Measurements from ENCODE around the gene ADK.

ADK gene

GRCh38 chr10:74704629-74705357 is 553.8 kb downstream of the ADK start:
- in situ Hi-C loops (cut with MboI; ENCODE audit: low sequenced_read_pairs): no loop called here

GRCh38 chr10:74705358-74705980 is 554.4 kb downstream of the ADK start:
- in situ Hi-C loops (cut with MboI; ENCODE audit: low sequenced_read_pairs): no loop called here

DNA sequence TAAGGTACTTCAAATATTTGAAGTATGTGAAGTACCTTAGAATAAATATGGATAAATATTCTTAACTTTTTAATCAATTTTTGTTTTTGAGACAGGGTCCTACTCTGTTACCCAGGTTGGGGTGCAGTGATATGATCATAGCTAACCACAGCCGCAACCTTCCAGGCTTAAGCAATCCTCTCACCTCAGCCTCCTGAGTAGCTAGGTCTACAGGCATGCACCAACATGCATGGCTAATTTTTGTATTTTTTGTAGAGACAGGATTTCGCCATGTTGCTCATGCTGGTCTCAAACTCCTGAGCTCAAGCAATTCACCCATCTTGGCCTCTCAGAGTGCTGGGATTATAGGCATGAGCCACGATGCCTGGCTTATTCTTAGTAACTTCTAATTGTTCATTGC is 555.9 kb downstream of the ADK start:
- in situ Hi-C loops (cut with MboI; ENCODE audit: low sequenced_read_pairs): no loop called here

DNA sequence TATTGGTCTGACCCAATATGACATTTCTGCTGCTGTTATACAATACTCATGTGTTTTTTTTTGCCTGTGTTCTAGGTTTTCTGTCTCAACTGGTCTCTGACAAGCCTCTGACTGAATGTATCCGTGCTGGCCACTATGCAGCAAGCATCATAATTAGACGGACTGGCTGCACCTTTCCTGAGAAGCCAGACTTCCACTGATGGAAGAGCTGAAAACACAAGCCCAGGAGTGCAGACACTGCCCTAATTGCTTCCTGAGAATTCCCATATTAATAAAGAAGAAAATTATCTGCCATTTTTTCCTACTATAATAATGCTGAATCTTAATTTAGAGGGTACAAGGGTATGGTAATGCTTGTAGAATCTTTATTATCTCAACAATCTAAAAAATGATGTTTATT is 557.2 kb downstream of the ADK start:
- in situ Hi-C loops (cut with MboI; ENCODE audit: low sequenced_read_pairs): no loop called here

DNA sequence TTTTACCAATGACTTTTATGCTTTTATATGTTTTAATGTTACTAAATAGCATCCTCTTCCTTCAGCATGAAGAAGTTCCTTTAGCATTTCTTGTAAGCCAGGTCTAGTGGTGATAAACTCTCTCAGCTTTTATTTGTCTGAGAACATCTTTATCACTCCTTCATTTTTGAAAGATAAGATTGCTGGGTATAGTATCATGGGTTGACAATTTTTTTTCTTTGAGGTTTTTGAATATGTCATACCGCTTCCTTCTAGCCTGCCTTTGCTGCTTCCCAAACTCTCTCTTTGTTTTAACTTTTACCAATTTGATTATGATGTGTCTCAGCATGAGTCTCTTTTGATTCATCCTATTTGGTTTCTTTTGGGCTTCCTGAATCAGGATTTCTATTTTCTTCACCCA is 567.2 kb downstream of the ADK start:
- in situ Hi-C loops (cut with MboI; ENCODE audit: low sequenced_read_pairs): no loop called here

GRCh38 chr10:74728225-74728624 is 577.2 kb downstream of the ADK start:
- in situ Hi-C loops (cut with MboI; ENCODE audit: low sequenced_read_pairs): no loop called here

DNA sequence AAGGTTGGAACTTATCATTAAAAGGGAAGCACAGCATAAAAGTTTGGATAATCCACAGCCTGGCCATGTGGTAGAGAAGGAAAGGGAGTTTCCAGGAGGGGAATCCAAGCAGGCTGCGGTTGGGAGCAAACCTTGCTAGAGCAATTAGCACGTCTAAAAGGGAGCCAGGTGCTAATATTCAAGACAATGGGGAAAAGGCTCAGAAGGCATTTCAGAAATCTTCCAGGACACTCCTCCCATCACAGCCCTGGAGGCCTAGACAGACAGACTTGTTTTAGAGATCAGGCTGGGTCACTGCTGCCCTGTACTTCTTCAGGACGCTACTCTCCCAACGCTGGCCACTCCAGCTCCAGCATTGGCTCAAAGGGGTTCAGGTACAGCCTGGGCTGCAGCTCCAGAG is 579.2 kb downstream of the ADK start:
- in situ Hi-C loops (cut with MboI; ENCODE audit: low sequenced_read_pairs): no loop called here

DNA sequence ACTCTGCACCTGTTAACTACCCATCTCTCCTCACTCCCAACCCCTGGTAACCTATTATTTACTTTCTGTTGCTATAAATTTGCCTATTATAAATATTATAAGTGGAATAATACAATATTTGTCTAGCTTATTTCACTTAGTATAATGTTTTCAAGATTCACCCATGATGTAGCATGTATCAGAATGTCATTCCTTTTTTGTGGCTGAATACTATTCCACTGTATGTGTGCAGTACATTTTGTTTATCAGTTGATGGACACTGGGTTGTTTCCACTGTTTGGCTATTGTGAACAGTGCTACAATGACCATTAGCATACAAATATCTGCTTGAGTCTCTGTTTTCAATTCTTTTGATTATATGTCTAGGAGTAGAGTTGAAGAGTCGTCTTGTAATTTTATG is 582.6 kb downstream of the ADK start:
- in situ Hi-C loops (cut with MboI; ENCODE audit: low sequenced_read_pairs): no loop called here

- in situ Hi-C loops (cut with MboI; ENCODE audit: low sequenced_read_pairs): no loop called here
These were observed 585.0 kb downstream of the ADK start for GRCh38 chr10:74736029-74736428.

- in situ Hi-C loops (cut with MboI; ENCODE audit: low sequenced_read_pairs): no loop called here
These were observed 587.0 kb downstream of the ADK start for GRCh38 chr10:74738052-74738451.

GRCh38 chr10:74738542-74738941 is 587.5 kb downstream of the ADK start:
- in situ Hi-C loops (cut with MboI; ENCODE audit: low sequenced_read_pairs): no loop called here

- in situ Hi-C loops (cut with MboI; ENCODE audit: low sequenced_read_pairs): no loop called here
These were observed 588.1 kb downstream of the ADK start for GRCh38 chr10:74738985-74739567.

- in situ Hi-C loops (cut with MboI; ENCODE audit: low sequenced_read_pairs): no loop called here
These were observed 592.4 kb downstream of the ADK start for GRCh38 chr10:74743401-74743800.

DNA sequence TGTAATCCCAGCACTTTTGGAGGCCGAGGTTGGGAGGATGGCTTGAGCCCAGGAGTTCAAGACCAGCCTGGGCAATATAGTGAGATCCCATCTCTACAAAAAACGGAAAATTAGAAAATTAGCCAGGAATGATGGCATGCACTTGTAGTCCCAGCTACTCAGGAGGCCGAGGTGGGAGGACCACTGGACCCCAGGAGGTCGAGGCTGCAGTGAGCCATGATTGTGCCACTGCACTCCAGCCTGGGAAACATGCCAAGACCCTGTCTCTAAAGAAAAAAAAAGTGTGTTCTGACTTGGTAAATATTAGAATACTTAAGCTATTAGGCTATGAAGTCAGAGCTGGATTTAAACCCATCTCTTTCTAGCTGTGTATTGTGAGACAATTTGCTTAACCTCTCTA is 594.4 kb downstream of the ADK start:
- in situ Hi-C loops (cut with MboI; ENCODE audit: low sequenced_read_pairs): no loop called here

- in situ Hi-C loops (cut with MboI; ENCODE audit: low sequenced_read_pairs): no loop called here
These were observed 595.8 kb downstream of the ADK start for GRCh38 chr10:74746813-74747212.

DNA sequence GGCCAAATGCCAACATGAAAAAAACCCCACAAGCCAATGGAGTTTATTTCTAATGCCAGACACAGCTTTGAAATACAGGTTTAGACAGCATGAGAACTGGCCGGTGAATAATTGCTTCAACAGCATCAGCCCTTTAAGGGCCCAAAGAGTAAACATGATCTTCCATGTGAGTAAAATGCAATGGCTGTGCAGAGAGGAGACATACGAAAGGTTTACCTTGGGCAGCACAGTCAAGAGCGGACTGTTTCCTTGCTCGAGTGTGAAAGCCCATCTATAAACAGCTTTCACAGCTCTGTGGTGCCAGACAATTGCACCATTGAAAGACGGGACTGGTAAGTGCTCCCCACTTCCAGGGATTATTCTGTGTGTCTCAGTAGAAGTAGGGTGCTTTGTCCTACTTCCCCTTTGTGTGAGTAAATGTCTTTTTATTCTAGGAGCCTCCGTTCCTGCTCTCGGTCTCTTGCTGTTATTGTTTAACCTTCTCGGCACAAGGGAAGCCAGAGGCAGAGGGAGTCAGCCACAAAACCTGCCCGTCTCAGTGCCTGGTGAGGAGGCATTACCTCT is 597.5 kb downstream of the ADK start:
- in situ Hi-C loops (cut with MboI; ENCODE audit: low sequenced_read_pairs): no loop called here

DNA sequence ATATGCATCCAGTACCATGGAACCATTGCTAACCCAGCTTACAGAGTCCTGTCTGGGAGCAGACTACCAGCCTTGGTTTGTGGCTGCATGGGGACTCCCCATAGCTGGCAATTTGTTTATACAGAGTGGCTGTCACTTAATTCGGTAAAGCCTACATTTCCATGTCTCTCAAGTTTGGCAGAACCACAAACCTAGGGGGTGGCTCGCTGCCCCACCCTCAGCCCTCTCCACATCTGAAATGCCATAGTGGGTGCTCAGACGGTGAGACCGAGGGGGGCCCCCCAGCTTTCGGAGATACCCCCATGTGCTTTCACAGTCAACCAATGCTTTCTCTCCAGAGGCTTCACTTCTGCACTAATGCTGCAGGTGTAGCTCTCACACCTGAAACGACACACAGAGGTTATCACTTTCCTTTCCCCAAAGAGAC is 599.8 kb downstream of the ADK start:
- in situ Hi-C loops (cut with MboI; ENCODE audit: low sequenced_read_pairs): no loop called here

GRCh38 chr10:74752371-74753040 is 601.5 kb downstream of the ADK start:
- in situ Hi-C loops (cut with MboI; ENCODE audit: low sequenced_read_pairs): no loop called here

DNA sequence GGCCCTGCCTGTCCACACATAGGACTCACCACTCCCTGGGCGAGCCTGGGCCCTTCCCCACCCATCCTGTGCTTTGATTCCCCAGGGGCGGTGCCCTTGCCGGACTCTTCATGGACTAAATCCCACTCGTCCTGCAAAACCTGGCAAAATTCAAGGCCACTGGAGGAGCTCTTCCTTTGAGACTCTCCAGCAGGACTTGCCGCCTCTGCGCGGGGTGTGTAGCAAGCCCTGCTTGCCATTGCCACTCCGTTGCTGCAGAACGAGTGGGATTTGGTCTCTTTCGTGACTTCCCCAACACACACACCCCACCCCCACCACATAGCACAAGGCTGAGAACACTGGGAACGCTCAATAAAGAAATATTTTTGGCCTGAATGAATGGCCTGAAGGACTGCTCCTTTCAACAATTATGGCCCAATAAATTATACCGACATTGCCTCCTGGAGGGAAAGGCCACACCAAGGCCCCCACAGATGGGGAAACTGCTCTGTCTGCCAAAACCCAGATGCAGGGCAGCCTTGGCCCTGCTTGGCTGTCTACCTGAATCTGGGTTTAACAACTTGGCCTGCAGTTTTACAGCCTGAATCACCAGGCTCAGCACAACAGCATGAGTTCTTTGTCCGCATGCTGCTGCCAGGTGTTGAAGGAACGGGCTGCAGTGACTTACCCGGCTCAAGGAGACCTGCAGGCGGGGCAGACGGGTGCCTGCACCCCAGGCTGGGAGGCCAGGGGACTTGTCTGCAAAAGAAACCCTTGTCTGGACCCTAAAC is 602.6 kb downstream of the ADK start:
- in situ Hi-C loops (cut with MboI; ENCODE audit: low sequenced_read_pairs): no loop called here

DNA sequence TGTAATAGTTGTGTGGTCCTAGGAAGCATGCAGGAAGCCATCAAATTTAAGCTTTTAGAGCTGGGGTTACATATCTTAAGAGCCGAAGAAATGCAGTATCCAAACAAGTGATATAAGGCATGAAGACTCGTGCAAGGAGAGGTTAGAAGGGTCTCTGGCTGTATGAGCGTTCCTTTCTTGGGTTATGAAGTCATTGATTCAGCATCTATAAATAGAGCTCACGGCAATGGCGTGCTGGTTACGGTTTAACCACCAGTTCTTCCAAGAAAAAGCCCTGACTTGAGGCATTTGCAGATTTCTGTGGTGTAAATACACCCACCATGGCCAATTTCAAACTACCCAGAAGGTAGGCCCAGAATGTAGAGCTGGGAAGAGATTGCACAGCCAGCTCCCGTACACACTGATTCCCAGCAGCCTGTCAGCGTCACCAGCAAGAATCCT is 603.4 kb downstream of the ADK start:
- in situ Hi-C loops (cut with MboI; ENCODE audit: low sequenced_read_pairs): no loop called here

- in situ Hi-C loops (cut with MboI; ENCODE audit: low sequenced_read_pairs): no loop called here
These were observed 604.3 kb downstream of the ADK start for GRCh38 chr10:74755273-74755672.

Measured in hTERT RPE-1 (cell line).